RWPE2 (cell line): ENCODE data around the gene GALNT17.

Experiments used
- ATAC-seq: fragments of 200-7000 bp; cut with Tn5 transposase; 3 replicates; pipeline ENCODE4 v1.9.1; 2021; ENCODE audit warnings: low read depth
- DNase-seq: peaks from one replicate; pipeline ENCODE4 v3.0.0-alpha.2; 2020; ENCODE audit warnings: low spot score
- H3K27ac ChIP-seq: fragments of 450-650 bp; 2 replicates; pipeline ENCODE4 v1.5.1; 2017; ENCODE audit warnings: mild to moderate bottlenecking; ENCODE audit not compliant: poor library complexity, severe bottlenecking
- H3K27me3 ChIP-seq: fragments of 250-450 bp; sonication (Bioruptor Pico); 2 replicates; pipeline ENCODE4 v1.5.1; 2021; ENCODE audit warnings: mild to moderate bottlenecking, moderate library complexity; ENCODE audit not compliant: insufficient read depth, poor library complexity, severe bottlenecking
- H3K36me3 ChIP-seq: fragments of 250-450 bp; sonication (Bioruptor Pico); 2 replicates; pipeline ENCODE4 v1.5.1; 2020; ENCODE audit warnings: low read depth, mild to moderate bottlenecking, moderate library complexity
- H3K4me1 ChIP-seq: fragments of 250-450 bp; sonication (Bioruptor Pico); 2 replicates; pipeline ENCODE4 v1.5.1; 2021; ENCODE audit warnings: mild to moderate bottlenecking, moderate library complexity; ENCODE audit not compliant: insufficient read depth, poor library complexity, severe bottlenecking
- H3K4me3 ChIP-seq: fragments of 250-450 bp; sonication (Bioruptor Pico); 2 replicates; pipeline ENCODE4 v1.5.1; 2021; ENCODE audit warnings: mild to moderate bottlenecking, moderate library complexity; ENCODE audit not compliant: severe bottlenecking
- H3K9me3 ChIP-seq: fragments of 250-450 bp; sonication (Bioruptor Pico); 2 replicates; pipeline ENCODE4 v1.5.1; 2021; ENCODE audit warnings: mild to moderate bottlenecking, moderate library complexity; ENCODE audit not compliant: severe bottlenecking
- TF ChIP-seq, protein P1 (sequence below): fragments of 450-650 bp; IDR thresholded peaks from one replicate; pipeline ENCODE4 v1.5.1; 2017; ENCODE audit warnings: mild to moderate bottlenecking, moderate library complexity; ENCODE audit not compliant: poor library complexity, severe bottlenecking

GALNT17 gene

DNA sequence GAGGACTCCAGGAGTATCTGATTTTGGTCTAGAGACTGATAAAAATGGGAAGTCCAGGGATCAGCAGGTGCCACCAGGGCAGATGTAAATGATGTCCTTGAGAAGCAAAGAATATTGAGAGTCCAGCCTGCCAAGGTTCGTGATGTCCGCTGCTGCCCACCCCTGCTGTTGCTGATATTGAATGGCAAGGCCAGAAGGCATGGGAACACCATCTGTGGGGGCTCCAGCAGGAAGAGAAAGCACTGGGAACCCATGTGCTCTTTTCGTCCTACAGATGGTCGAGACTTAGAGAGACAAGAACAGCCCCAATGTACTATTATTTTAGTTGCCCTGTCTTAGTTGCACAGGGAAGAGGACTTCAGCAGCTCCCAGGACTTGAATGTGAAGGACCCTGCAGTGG lies 363.9 kb downstream of the GALNT17 start:
- no peak overlapping the region for H3K4me3 ChIP-seq
- no peak for ATAC-seq

DNA sequence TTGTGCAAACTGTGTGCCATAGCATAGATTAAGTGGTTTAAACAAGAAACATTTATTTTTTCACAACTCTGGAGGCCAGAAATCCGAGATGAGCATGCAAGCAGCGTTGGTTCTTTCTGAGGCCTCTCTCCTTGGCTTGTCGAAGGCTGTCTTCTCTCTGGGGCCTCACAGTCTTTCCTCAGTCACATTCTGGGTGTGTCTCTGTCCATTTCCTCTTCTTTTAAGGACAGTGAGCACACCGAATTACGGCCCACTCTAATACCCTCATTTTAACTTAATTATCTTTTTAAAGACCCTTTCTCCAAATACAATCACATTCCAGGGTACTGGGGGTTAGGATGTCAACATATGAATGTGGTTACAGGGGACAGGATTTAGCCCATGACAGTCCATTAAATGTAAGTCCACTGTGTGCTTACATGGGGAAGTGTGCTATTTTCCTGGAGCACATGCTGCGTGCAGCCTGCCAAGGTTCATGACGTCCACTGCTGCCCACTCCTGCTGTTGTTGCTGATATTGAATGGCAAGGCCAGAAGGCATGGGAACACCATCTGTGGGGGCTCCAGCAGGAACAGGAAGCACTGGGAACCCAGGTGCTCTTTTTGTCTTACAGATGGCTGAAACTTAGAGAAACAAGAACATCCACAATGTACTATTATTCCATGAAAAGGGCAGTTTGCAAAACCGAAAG lies 365.5 kb downstream of the GALNT17 start:
- Histone ChIP-seq H3K27ac (no peak overlapping the region), H3K9me3 (peaks cover 3% of the 10 kb centered on the region)

More for the DNA sequence above, 363.9 kb downstream of the GALNT17 start:
- no peak for DNase-seq
- H3K4me1 ChIP-seq, result no peaks in the 10 kb centered on the region
- no peak overlapping the region for H3K27ac ChIP-seq
- peaks cover 3% of the 10 kb centered on the region for H3K9me3 ChIP-seq
- TF ChIP-seq, protein P1, sequence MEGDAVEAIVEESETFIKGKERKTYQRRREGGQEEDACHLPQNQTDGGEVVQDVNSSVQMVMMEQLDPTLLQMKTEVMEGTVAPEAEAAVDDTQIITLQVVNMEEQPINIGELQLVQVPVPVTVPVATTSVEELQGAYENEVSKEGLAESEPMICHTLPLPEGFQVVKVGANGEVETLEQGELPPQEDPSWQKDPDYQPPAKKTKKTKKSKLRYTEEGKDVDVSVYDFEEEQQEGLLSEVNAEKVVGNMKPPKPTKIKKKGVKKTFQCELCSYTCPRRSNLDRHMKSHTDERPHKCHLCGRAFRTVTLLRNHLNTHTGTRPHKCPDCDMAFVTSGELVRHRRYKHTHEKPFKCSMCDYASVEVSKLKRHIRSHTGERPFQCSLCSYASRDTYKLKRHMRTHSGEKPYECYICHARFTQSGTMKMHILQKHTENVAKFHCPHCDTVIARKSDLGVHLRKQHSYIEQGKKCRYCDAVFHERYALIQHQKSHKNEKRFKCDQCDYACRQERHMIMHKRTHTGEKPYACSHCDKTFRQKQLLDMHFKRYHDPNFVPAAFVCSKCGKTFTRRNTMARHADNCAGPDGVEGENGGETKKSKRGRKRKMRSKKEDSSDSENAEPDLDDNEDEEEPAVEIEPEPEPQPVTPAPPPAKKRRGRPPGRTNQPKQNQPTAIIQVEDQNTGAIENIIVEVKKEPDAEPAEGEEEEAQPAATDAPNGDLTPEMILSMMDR, result no peak
- H3K27me3 ChIP-seq, result no peaks in the 10 kb centered on the region
- no peaks in the 10 kb centered on the region for H3K36me3 ChIP-seq

DNA sequence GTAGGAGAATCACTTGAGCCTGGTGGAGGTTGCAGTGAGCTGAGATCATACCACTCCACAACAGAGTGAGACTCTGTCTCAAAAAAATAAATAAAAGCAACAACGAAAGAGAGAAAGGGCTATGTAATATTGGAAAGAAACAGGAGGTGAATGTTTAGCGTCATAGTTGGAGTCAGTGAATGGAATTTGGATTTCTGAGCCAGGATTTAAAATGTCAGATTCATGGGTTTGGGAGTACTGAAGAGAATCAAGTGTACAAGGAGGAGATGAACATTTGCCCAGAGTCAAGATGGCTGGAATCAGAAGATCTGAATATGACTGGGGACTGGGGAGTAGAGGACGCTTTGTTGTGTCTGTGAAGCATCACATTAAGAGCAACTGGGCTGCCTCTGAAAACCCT lies 366.4 kb downstream of the GALNT17 start:
- Histone ChIP-seq H3K9me3 (peaks cover 1% of the 10 kb centered on the region), H3K4me1 (no peaks in the 10 kb centered on the region), H3K36me3 (no peaks in the 10 kb centered on the region), H3K27ac (no peak overlapping the region), H3K4me3 (no peak overlapping the region), H3K27me3 (no peaks in the 10 kb centered on the region)
- no peak for DNase-seq
- no peak for ATAC-seq
- TF ChIP-seq, protein P1, result no peak

More for the DNA sequence above, 365.5 kb downstream of the GALNT17 start:
- DNase-seq (no peak), ATAC-seq (no peak)
- TF ChIP-seq, protein P1, result no peak
- H3K36me3 ChIP-seq, result no peaks in the 10 kb centered on the region
- H3K4me1 ChIP-seq, result no peaks in the 10 kb centered on the region
- no peaks in the 10 kb centered on the region for H3K27me3 ChIP-seq
- no peak overlapping the region for H3K4me3 ChIP-seq

DNA sequence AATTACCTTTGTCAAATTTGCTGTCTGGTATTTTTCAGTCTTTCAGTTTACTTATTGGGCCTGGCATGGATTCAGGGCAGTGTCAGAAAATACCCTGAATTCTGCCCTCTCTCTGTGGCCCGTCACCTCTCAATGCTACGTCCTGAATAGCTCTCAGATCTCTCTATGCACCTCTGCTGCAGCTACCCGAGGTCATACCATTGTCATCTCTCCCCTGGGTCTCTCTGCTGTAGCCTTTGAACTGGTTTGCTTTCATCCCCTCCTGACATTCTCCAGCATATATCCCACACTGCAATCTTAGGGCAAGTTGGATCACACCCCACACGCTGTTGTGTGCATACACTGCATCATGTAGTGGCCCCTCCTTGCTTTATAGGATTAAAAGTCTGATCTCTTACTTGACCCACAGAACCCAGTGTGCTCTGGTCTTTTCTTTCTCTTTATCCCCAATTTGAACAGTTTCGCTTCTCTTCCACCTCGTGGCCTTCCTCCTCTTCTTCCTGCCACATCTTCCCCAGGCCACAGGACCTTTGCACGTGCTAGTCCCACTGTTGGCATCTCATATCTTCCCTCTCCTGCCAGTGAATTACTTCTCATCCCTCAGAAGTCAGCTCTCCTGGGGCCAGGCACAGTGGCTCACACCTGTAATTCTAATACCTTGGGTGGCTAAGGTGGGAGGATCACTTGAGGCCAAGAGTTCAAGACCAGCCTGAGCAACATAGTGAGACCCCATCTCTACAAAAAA lies 372.9 kb downstream of the GALNT17 start:
- Histone ChIP-seq H3K9me3 (no peaks in the 10 kb centered on the region), H3K4me3 (no peak overlapping the region), H3K36me3 (no peaks in the 10 kb centered on the region), H3K27ac (no peak overlapping the region), H3K27me3 (no peaks in the 10 kb centered on the region), H3K4me1 (no peaks in the 10 kb centered on the region)
- TF ChIP-seq, protein P1, result no peak
- ATAC-seq, result no peak
- no peak for DNase-seq

DNA sequence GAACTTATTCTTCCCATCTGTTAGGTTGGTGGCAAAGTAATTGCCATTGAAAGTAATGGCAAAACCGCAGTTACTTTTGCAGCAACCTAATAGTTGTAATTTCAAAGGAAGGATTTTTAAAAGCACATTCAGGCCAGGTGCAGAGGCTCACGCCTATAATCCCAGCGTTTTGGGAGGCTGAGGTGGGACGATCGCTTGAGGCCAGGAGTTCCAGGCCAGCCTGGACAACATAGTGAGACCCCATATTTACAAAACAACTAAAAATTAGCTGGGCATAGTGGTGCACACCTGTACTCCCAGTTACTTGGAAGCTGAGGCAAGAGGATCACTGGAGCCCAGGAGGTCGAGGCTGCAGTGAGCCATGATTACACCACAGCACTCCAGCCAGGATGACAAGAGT lies 374.9 kb downstream of the GALNT17 start:
- Histone ChIP-seq H3K36me3 (no peaks in the 10 kb centered on the region), H3K9me3 (no peaks in the 10 kb centered on the region), H3K27me3 (no peaks in the 10 kb centered on the region), H3K27ac (no peak overlapping the region), H3K4me3 (no peak overlapping the region), H3K4me1 (no peaks in the 10 kb centered on the region)
- DNase-seq (no peak), ATAC-seq (no peak)
- TF ChIP-seq, protein P1, result no peak
